Uterus (tissue), 4 donors: ENCODE results near the gene CPN1. TPM values are rescaled to one million over a fixed set of nuclear protein-coding genes. Genes with fewer than 3 reads are reported as not detected.
"Not testable (repeated sequence)": the region's sequence is repeated elsewhere in the genome, so short reads cannot be mapped to it uniquely, and the experiment has no call there.

Experiments used
- DNase-seq, 2 donors: peaks; one replicate each; pipeline ENCODE4 v3.0.0-alpha.2; 2019 to 2020
- H3K27ac ChIP-seq, 2 donors: fragments of 200-600 bp; sonication (generic); 1 replicate in 1 of 2; 2 replicates in 1 of 2; pipeline ENCODE4 v1.5.1; 2016 to 2018
- H3K27me3 ChIP-seq, 2 donors: fragments of 200-600 bp; sonication (generic); one replicate each; pipeline ENCODE4 v1.5.1; 2018 to 2019; ENCODE audit warnings: control low read depth in 1 of 2
- H3K36me3 ChIP-seq, 2 donors: fragments of 200-600 bp; sonication (generic); one replicate each; pipeline ENCODE4 v1.5.1; 2019; ENCODE audit warnings: control low read depth in 1 of 2
- H3K4me1 ChIP-seq, 2 donors: fragments of 200-600 bp; sonication (generic); one replicate each; pipeline ENCODE4 v1.5.1; 2018 to 2019; ENCODE audit warnings: control low read depth in 1 of 2
- H3K4me3 ChIP-seq, 2 donors: fragments of 200-600 bp; sonication (generic); 1 replicate in 1 of 2; 2 replicates in 1 of 2; pipeline ENCODE4 v1.5.1; 2018 to 2019; ENCODE audit warnings: mild to moderate bottlenecking in 1 of 2
- H3K9me3 ChIP-seq, 2 donors: fragments of 200-600 bp; sonication (generic); one replicate each; pipeline ENCODE4 v1.5.1; 2019; ENCODE audit warnings: control low read depth in 1 of 2
- POLR2A ChIP-seq, 2 donors: fragments of 450-650 bp; IDR thresholded peaks; one replicate each; pipeline ENCODE4 v1.6.1; 2016; ENCODE audit warnings: antibody characterized with exemption in 2 of 2, mild to moderate bottlenecking in 1 of 2, moderate library complexity in 1 of 2
- intact Hi-C: fragments of 100-400 bp; cut with DNase I; formaldehyde crosslinking; loops from one replicate; pipeline ENCODE4 v1.15.1; 2023; ENCODE audit warnings: low total_unique reads
- total RNA-seq, 4 donors: library from RNA; depleted of rRNA in 3 of 4; stranded (reverse); fragments of >200 nt in 3 of 4; gene quantifications; one replicate each; pipeline versions ENCODE4 v1.1.0 to v1.2.4, GENCODE V29; 2014 to 2023
- TF ChIP-seq, protein P1 (sequence below), 4 experiments: fragments of 200-600 bp in 2 of 4; fragments of 450-650 bp in 2 of 4; sonication (generic) in 2 of 4; IDR thresholded peaks; one replicate each; pipeline ENCODE4 v1.5.1; 2016 to 2019; ENCODE audit warnings: antibody characterized with exemption in 4 of 4, mild to moderate bottlenecking in 2 of 4, moderate library complexity in 1 of 4
- donor health status: DM: yes; HTN: yes; CAD: no.

The CPN1 gene
- total RNA-seq, 4 donors from 2014 or later = not detected

DNA sequence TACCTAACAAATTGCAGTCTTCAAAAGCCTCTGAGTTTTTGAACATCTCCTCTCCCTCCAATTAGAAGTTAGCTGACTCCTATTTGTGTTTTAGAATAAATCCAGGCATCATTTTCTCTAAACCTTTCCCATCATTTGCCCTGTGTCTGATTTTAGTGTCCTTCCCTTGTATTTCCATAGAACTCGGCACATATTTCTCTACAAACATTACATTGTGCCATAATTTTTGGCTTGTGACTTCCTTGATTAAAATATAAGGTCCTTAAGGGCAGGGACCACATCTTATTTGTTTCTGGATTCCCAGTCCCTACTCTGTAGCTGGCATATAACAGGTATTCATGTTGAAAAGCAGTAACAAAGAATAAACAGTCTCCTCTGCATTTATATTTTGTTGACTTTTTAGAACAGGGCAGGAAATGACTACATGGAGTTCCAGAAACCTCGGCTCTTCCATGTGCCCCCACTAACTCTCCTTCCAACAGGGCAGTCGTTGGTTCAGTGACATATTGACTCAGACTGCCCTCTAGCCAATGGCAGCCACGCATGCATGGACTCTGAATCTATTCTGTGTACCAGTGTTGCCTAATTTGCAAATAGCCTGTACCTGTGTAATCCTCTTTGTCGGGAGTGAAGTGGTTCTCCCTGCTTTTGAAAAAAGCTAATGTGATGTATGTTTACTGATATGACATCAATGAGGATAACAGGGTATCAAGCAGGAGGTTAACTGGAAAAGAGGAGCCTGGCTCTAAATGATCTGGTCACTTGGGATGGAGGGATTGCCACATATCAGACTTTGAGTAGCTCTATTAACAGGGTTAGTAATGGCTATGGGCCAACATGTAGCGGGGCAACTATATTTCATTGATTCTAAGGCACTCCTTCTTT, 19.8 kb upstream of the CPN1 start:
- intact Hi-C loops = no loop called here

DNA sequence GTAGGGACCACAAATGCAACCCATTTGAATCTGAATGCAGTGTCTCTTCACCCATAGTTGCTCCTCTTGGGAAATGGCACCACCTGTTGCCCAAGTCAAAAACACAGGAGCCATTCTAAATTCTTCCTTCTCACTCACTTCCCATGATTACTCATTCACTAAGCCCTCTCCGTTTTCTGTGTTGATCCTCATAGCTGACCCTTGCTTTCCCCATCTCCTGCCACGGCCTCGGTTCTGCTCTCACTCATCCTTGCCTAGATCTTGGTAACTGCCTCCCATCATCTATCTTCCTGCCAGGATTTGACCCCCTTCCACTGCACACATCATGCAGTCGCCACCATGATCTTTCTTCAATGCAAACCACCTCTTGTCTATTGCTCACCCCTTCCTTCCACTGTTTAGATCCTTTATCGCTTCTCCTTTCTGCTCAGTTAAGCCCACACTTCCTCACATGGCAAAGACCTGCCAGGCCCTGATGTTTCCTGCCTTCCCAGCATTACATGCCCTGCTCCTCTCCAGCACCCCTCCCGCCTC, 19.0 kb upstream of the CPN1 start:
- intact Hi-C loops = no loop called here
- H3K27me3 ChIP-seq = no peaks in the 10 kb centered on the region
- H3K36me3 ChIP-seq = no peaks in the 10 kb centered on the region
- no peak overlapping the region for H3K27ac ChIP-seq
- DNase-seq = no peak
- H3K9me3 ChIP-seq = no peaks in the 10 kb centered on the region
- TF ChIP-seq POLR2A (IDR thresholded peaks at IDR 0.05) = no peak
- TF ChIP-seq, protein P1, sequence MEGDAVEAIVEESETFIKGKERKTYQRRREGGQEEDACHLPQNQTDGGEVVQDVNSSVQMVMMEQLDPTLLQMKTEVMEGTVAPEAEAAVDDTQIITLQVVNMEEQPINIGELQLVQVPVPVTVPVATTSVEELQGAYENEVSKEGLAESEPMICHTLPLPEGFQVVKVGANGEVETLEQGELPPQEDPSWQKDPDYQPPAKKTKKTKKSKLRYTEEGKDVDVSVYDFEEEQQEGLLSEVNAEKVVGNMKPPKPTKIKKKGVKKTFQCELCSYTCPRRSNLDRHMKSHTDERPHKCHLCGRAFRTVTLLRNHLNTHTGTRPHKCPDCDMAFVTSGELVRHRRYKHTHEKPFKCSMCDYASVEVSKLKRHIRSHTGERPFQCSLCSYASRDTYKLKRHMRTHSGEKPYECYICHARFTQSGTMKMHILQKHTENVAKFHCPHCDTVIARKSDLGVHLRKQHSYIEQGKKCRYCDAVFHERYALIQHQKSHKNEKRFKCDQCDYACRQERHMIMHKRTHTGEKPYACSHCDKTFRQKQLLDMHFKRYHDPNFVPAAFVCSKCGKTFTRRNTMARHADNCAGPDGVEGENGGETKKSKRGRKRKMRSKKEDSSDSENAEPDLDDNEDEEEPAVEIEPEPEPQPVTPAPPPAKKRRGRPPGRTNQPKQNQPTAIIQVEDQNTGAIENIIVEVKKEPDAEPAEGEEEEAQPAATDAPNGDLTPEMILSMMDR (IDR thresholded peaks at IDR 0.05) = no peak
- H3K4me3 ChIP-seq = no peak overlapping the region
- no peaks in the 10 kb centered on the region for H3K4me1 ChIP-seq

More for the DNA sequence above, 19.8 kb upstream of the CPN1 start:
- Histone ChIP-seq H3K4me1 (no peaks in the 10 kb centered on the region), H3K27ac (no peak overlapping the region), H3K9me3 (no peaks in the 10 kb centered on the region), H3K36me3 (no peaks in the 10 kb centered on the region), H3K4me3 (no peak overlapping the region), H3K27me3 (no peaks in the 10 kb centered on the region)
- no peak for DNase-seq
- TF ChIP-seq, protein P1 (IDR thresholded peaks at IDR 0.05) = no peak
- TF ChIP-seq POLR2A (IDR thresholded peaks at IDR 0.05) = no peak

DNA sequence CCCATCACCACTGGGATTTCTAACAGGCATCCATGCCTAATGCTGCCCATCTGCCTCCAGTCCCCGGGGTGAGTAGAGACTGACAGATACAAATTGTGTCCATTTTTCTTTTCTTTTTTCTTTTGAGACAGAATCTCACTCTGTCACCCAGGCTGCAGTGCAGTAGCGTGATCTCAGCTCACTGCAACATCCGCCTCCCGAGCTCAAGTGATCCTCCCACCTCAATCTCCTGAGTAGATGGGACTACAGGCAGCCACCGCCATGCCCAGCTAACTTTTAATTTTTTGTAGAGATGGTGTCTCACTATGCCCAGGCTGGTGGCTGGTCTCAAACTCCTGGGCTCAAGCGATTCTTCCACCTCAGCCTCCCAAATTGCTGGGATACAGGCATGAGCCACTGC, 7.6 kb upstream of the CPN1 start:
- intact Hi-C loops = no loop called here
- no peak for DNase-seq

DNA sequence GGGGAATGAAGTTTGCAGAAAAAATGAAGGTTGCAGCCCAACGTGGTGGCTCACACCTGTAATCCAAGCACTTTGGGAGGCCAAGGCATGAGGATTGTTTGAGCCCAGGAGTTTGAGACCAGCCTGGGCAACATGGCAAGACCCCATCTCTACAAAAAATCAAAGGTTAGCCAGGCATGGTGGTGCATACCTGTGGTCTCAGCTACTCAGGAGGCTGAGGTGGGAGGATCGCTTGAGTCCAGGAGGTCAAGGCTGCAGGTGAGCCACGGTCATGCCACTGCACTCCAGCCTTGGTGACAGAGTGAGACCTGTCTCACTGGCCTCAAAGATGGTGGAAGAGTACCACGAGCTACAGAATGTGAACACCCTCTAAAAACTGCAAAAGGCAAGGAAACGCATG, 5.0 kb upstream of the CPN1 start:
- H3K4me1 ChIP-seq, H3K4me3 ChIP-seq, H3K36me3 ChIP-seq, intact Hi-C loops, DNase-seq, H3K27ac ChIP-seq, H3K9me3 ChIP-seq, H3K27me3 ChIP-seq: not testable (repeated sequence)

More for the DNA sequence above, 7.6 kb upstream of the CPN1 start:
- Histone ChIP-seq H3K4me1 (no peaks in the 10 kb centered on the region), H3K27me3 (no peaks in the 10 kb centered on the region), H3K9me3 (no peaks in the 10 kb centered on the region), H3K27ac (no peak overlapping the region), H3K36me3 (no peaks in the 10 kb centered on the region), H3K4me3 (no peak overlapping the region)
- no peak for TF ChIP-seq POLR2A (IDR thresholded peaks at IDR 0.05)
- TF ChIP-seq, protein P1 (IDR thresholded peaks at IDR 0.05) = no peak

DNA sequence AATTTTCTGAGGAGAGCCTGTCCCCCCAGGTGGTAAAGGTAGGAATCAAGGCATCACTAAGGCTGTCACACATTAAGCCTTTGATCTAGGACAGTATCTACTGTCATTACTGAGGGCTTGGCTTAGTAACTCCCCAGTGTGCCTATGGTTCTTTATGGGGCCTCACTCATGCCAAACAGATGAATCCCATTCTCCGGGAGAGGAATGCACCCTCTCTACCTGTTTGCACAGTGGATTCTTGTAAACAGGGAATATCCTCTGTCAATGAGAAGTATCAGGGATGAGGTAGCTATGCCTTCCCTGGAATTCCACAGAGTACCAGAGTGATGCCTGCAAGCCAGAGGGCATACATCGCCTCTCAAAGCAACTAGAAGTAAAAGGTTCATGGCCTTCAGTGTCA, 3.9 kb upstream of the CPN1 start:
- H3K4me3 ChIP-seq = no peak overlapping the region
- no peak for DNase-seq
- intact Hi-C loops = no loop called here
- no peak overlapping the region for H3K27ac ChIP-seq
- H3K27me3 ChIP-seq = no peaks in the 10 kb centered on the region
- no peaks in the 10 kb centered on the region for H3K36me3 ChIP-seq
- no peaks in the 10 kb centered on the region for H3K9me3 ChIP-seq
- no peak for TF ChIP-seq POLR2A (IDR thresholded peaks at IDR 0.05)
- TF ChIP-seq, protein P1 (IDR thresholded peaks at IDR 0.05) = no peak
- no peaks in the 10 kb centered on the region for H3K4me1 ChIP-seq
